ENCODE measurements around the gene AEBP1.

Gene AEBP1

GRCh38 chr7:44061645-44062179 lies 42.4 kb upstream of the AEBP1 start:
- Histone ChIP-seq H3K27ac (ENCODE audit: low read depth in 2 of 2, low read length in 2 of 2) (no peak overlapping the region), H3K4me3 (ENCODE audit: low read length in 2 of 2) (no peak overlapping the region), H3K36me3 (ENCODE audit: control insufficient read depth in 2 of 2, insufficient read depth in 2 of 2, low read length in 2 of 2) (peaks cover 47 to 52% of the 10 kb centered on the region in 2 donors), H3K4me1 (ENCODE audit: control insufficient read depth in 2 of 2, insufficient read depth in 2 of 2, low read length in 2 of 2) (peaks cover 3 to 7% of the 10 kb centered on the region in 2 donors), H3K9me3 (ENCODE audit: control insufficient read depth in 2 of 2, low read length in 2 of 2) (no peaks in the 10 kb centered on the region), H3K9ac (ENCODE audit: low read depth in 1 of 2, low read length in 2 of 2) (no peak overlapping the region), H3K27me3 (ENCODE audit: control insufficient read depth in 2 of 2, insufficient read depth in 2 of 2, low read length in 2 of 2) (peaks cover 0 to 2% of the 10 kb centered on the region in 2 donors)

- H3K27me3 ChIP-seq (ENCODE audit: control insufficient read depth in 2 of 2, insufficient read depth in 2 of 2, low read length in 2 of 2): peaks cover 0 to 2% of the 10 kb centered on the region in 2 donors
- H3K9me3 ChIP-seq (ENCODE audit: control insufficient read depth in 2 of 2, low read length in 2 of 2): no peaks in the 10 kb centered on the region
- no peak overlapping the region for H3K4me3 ChIP-seq (ENCODE audit: low read length in 2 of 2)
- no peak overlapping the region for H3K9ac ChIP-seq (ENCODE audit: low read depth in 1 of 2, low read length in 2 of 2)
- H3K27ac ChIP-seq (ENCODE audit: low read depth in 2 of 2, low read length in 2 of 2): no peak overlapping the region
- peaks cover 41 to 46% of the 10 kb centered on the region in 2 donors for H3K36me3 ChIP-seq (ENCODE audit: control insufficient read depth in 2 of 2, insufficient read depth in 2 of 2, low read length in 2 of 2)
- H3K4me1 ChIP-seq (ENCODE audit: control insufficient read depth in 2 of 2, insufficient read depth in 2 of 2, low read length in 2 of 2): peaks cover 3 to 8% of the 10 kb centered on the region in 2 donors
These were observed 41.8 kb upstream of the AEBP1 start for GRCh38 chr7:44062180-44062902.

- no peaks in the 10 kb centered on the region for H3K9me3 ChIP-seq (ENCODE audit: control insufficient read depth in 2 of 2, low read length in 2 of 2)
- H3K27ac ChIP-seq (ENCODE audit: low read depth in 2 of 2, low read length in 2 of 2): no peak overlapping the region
- peaks cover 3 to 8% of the 10 kb centered on the region in 2 donors for H3K4me1 ChIP-seq (ENCODE audit: control insufficient read depth in 2 of 2, insufficient read depth in 2 of 2, low read length in 2 of 2)
- no peak overlapping the region for H3K9ac ChIP-seq (ENCODE audit: low read depth in 1 of 2, low read length in 2 of 2)
- H3K36me3 ChIP-seq (ENCODE audit: control insufficient read depth in 2 of 2, insufficient read depth in 2 of 2, low read length in 2 of 2): peaks cover 35 to 40% of the 10 kb centered on the region in 2 donors
- no peak overlapping the region for H3K4me3 ChIP-seq (ENCODE audit: low read length in 2 of 2)
- peaks cover 0 to 2% of the 10 kb centered on the region in 2 donors for H3K27me3 ChIP-seq (ENCODE audit: control insufficient read depth in 2 of 2, insufficient read depth in 2 of 2, low read length in 2 of 2)
These were observed 41.2 kb upstream of the AEBP1 start for GRCh38 chr7:44062903-44063295.

- peaks cover 29 to 34% of the 10 kb centered on the region in 2 donors for H3K36me3 ChIP-seq (ENCODE audit: control insufficient read depth in 2 of 2, insufficient read depth in 2 of 2, low read length in 2 of 2)
- no peaks in the 10 kb centered on the region for H3K9me3 ChIP-seq (ENCODE audit: control insufficient read depth in 2 of 2, low read length in 2 of 2)
- no peak overlapping the region for H3K27ac ChIP-seq (ENCODE audit: low read depth in 2 of 2, low read length in 2 of 2)
- peaks cover 0 to 2% of the 10 kb centered on the region in 2 donors for H3K27me3 ChIP-seq (ENCODE audit: control insufficient read depth in 2 of 2, insufficient read depth in 2 of 2, low read length in 2 of 2)
- peaks cover 3 to 8% of the 10 kb centered on the region in 2 donors for H3K4me1 ChIP-seq (ENCODE audit: control insufficient read depth in 2 of 2, insufficient read depth in 2 of 2, low read length in 2 of 2)
- no peak overlapping the region for H3K4me3 ChIP-seq (ENCODE audit: low read length in 2 of 2)
- H3K9ac ChIP-seq (ENCODE audit: low read depth in 1 of 2, low read length in 2 of 2): no peak overlapping the region
These were observed 40.6 kb upstream of the AEBP1 start for GRCh38 chr7:44063547-44063893.

GRCh38 chr7:44063894-44064651 lies 40.1 kb upstream of the AEBP1 start:
- peaks cover 24 to 30% of the 10 kb centered on the region in 2 donors for H3K36me3 ChIP-seq (ENCODE audit: control insufficient read depth in 2 of 2, insufficient read depth in 2 of 2, low read length in 2 of 2)
- no peak overlapping the region for H3K4me3 ChIP-seq (ENCODE audit: low read length in 2 of 2)
- H3K27me3 ChIP-seq (ENCODE audit: control insufficient read depth in 2 of 2, insufficient read depth in 2 of 2, low read length in 2 of 2): peaks cover 0 to 2% of the 10 kb centered on the region in 2 donors
- H3K27ac ChIP-seq (ENCODE audit: low read depth in 2 of 2, low read length in 2 of 2): no peak overlapping the region
- H3K9me3 ChIP-seq (ENCODE audit: control insufficient read depth in 2 of 2, low read length in 2 of 2): no peaks in the 10 kb centered on the region
- no peak overlapping the region for H3K9ac ChIP-seq (ENCODE audit: low read depth in 1 of 2, low read length in 2 of 2)
- H3K4me1 ChIP-seq (ENCODE audit: control insufficient read depth in 2 of 2, insufficient read depth in 2 of 2, low read length in 2 of 2): peaks cover 3 to 8% of the 10 kb centered on the region in 2 donors

GRCh38 chr7:44064791-44065430 lies 39.2 kb upstream of the AEBP1 start:
- H3K9me3 ChIP-seq (ENCODE audit: control insufficient read depth in 2 of 2, low read length in 2 of 2): no peaks in the 10 kb centered on the region
- H3K27ac ChIP-seq (ENCODE audit: low read depth in 2 of 2, low read length in 2 of 2): no peak overlapping the region
- peaks cover 0 to 2% of the 10 kb centered on the region in 2 donors for H3K27me3 ChIP-seq (ENCODE audit: control insufficient read depth in 2 of 2, insufficient read depth in 2 of 2, low read length in 2 of 2)
- H3K9ac ChIP-seq (ENCODE audit: low read depth in 1 of 2, low read length in 2 of 2): no peak overlapping the region
- H3K4me1 ChIP-seq (ENCODE audit: control insufficient read depth in 2 of 2, insufficient read depth in 2 of 2, low read length in 2 of 2): peaks cover 3 to 8% of the 10 kb centered on the region in 2 donors
- H3K36me3 ChIP-seq (ENCODE audit: control insufficient read depth in 2 of 2, insufficient read depth in 2 of 2, low read length in 2 of 2): peaks cover 16 to 21% of the 10 kb centered on the region in 2 donors
- H3K4me3 ChIP-seq (ENCODE audit: low read length in 2 of 2): peak overlapping the region in 1 of 2 donors; percentile 4

GRCh38 chr7:44065431-44066110 lies 38.6 kb upstream of the AEBP1 start, which contains the start of gene PGAM2:
PGAM2 (minus strand) TSS chr7:44065567; CDS start chr7:44065529, 38 bp downstream.
- no peak within 1 kb of the TSS for H3K9ac ChIP-seq (ENCODE audit: low read depth in 1 of 2, low read length in 2 of 2)
- peak within 1 kb of the TSS in 1 of 2 donors; percentile 4 for H3K4me3 ChIP-seq (ENCODE audit: low read length in 2 of 2)
- H3K4me1 ChIP-seq (ENCODE audit: control insufficient read depth in 2 of 2, insufficient read depth in 2 of 2, low read length in 2 of 2): peaks cover 3 to 8% of the 10 kb centered on the region in 2 donors
- peaks cover 0 to 2% of the 10 kb centered on the region in 2 donors for H3K27me3 ChIP-seq (ENCODE audit: control insufficient read depth in 2 of 2, insufficient read depth in 2 of 2, low read length in 2 of 2)
- H3K27ac ChIP-seq (ENCODE audit: low read depth in 2 of 2, low read length in 2 of 2): no peak within 1 kb of the TSS
- peaks cover 9 to 15% of the 10 kb centered on the region in 2 donors for H3K36me3 ChIP-seq (ENCODE audit: control insufficient read depth in 2 of 2, insufficient read depth in 2 of 2, low read length in 2 of 2)
- H3K9me3 ChIP-seq (ENCODE audit: control insufficient read depth in 2 of 2, low read length in 2 of 2): no peaks in the 10 kb centered on the region

GRCh38 chr7:44066111-44066460 lies 38.1 kb upstream of the AEBP1 start:
- peaks cover 3 to 8% of the 10 kb centered on the region in 2 donors for H3K4me1 ChIP-seq (ENCODE audit: control insufficient read depth in 2 of 2, insufficient read depth in 2 of 2, low read length in 2 of 2)
- no peak overlapping the region for H3K9ac ChIP-seq (ENCODE audit: low read depth in 1 of 2, low read length in 2 of 2)
- no peak overlapping the region for H3K4me3 ChIP-seq (ENCODE audit: low read length in 2 of 2)
- no peaks in the 10 kb centered on the region for H3K9me3 ChIP-seq (ENCODE audit: control insufficient read depth in 2 of 2, low read length in 2 of 2)
- no peak overlapping the region for H3K27ac ChIP-seq (ENCODE audit: low read depth in 2 of 2, low read length in 2 of 2)
- peaks cover 0 to 2% of the 10 kb centered on the region in 2 donors for H3K27me3 ChIP-seq (ENCODE audit: control insufficient read depth in 2 of 2, insufficient read depth in 2 of 2, low read length in 2 of 2)
- peaks cover 4 to 10% of the 10 kb centered on the region in 2 donors for H3K36me3 ChIP-seq (ENCODE audit: control insufficient read depth in 2 of 2, insufficient read depth in 2 of 2, low read length in 2 of 2)

- peaks cover 8% of the 10 kb centered on the region in 2 donors for H3K4me1 ChIP-seq (ENCODE audit: control insufficient read depth in 2 of 2, insufficient read depth in 2 of 2, low read length in 2 of 2)
- no peak overlapping the region for H3K4me3 ChIP-seq (ENCODE audit: low read length in 2 of 2)
- H3K27ac ChIP-seq (ENCODE audit: low read depth in 2 of 2, low read length in 2 of 2): no peak overlapping the region
- H3K27me3 ChIP-seq (ENCODE audit: control insufficient read depth in 2 of 2, insufficient read depth in 2 of 2, low read length in 2 of 2): peaks cover 0 to 2% of the 10 kb centered on the region in 2 donors
- H3K9me3 ChIP-seq (ENCODE audit: control insufficient read depth in 2 of 2, low read length in 2 of 2): no peaks in the 10 kb centered on the region
- peaks cover 0 to 5% of the 10 kb centered on the region in 2 donors for H3K36me3 ChIP-seq (ENCODE audit: control insufficient read depth in 2 of 2, insufficient read depth in 2 of 2, low read length in 2 of 2)
- H3K9ac ChIP-seq (ENCODE audit: low read depth in 1 of 2, low read length in 2 of 2): no peak overlapping the region
These were observed 37.6 kb upstream of the AEBP1 start for GRCh38 chr7:44066494-44067063.

Measured in mucosa of rectum (tissue), 2 donors.